Common myeloid progenitor, CD34-positive (primary cell): ENCODE measurements around the gene POU2F3.
"Not testable (repeated sequence)": the region's sequence is repeated elsewhere in the genome, so short reads cannot be mapped to it uniquely, and the experiment has no call there.

Experiments
- CTCF ChIA-PET: fragments of 350-600 bp; sonication (Branson Sonifier 250); formaldehyde crosslinking; loops from one replicate; lab custom pipeline; 2021; ENCODE audit warnings: antibody characterized with exemption; lab: Charles Lee
- POLR2A ChIA-PET: fragments of 350-600 bp; sonication (Branson Sonifier 250); formaldehyde crosslinking; loops from one replicate; lab custom pipeline; 2021; ENCODE audit warnings: antibody characterized with exemption; lab: Charles Lee
- DNase-seq, 3 donors: peaks; one replicate each; pipeline versions ENCODE4 v3.0.0 to v3.0.0-alpha.2; 2013
- H3K27ac ChIP-seq, 2 experiments: 1 replicate in 1 of 2; 2 replicates in 1 of 2; pipeline ENCODE4 v1.7.0; 2013; ENCODE audit warnings: inconsistent platforms in 2 of 2, low read length in 2 of 2, mild to moderate bottlenecking in 2 of 2, low read depth in 1 of 2, moderate library complexity in 1 of 2; ENCODE audit not compliant: severe bottlenecking in 2 of 2, insufficient read depth in 1 of 2, poor library complexity in 1 of 2
- H3K27me3 ChIP-seq, 5 experiments: replicated peaks in 2 of 5; 1 replicate in 3 of 5; 2 replicates in 2 of 5; pipeline versions ENCODE4 v1.6.1 to v1.7.0; 2013; ENCODE audit warnings: low read length in 4 of 5, mild to moderate bottlenecking in 2 of 5, moderate library complexity in 2 of 5, inconsistent platforms in 1 of 5; ENCODE audit not compliant: insufficient read depth in 5 of 5, control insufficient read depth in 4 of 5
- H3K36me3 ChIP-seq, 4 experiments: 1 replicate in 2 of 4; 2 replicates in 2 of 4; pipeline versions ENCODE4 v1.6.1 to v1.7.0; 2013; ENCODE audit warnings: low read length in 3 of 4, control low read depth in 1 of 4, mild to moderate bottlenecking in 1 of 4; ENCODE audit not compliant: control insufficient read depth in 4 of 4, insufficient read depth in 4 of 4
- H3K4me1 ChIP-seq, 4 experiments: 1 replicate in 3 of 4; 2 replicates in 1 of 4; pipeline versions ENCODE4 v1.6.1 to v1.7.1; 2013; ENCODE audit warnings: low read length in 3 of 4, mild to moderate bottlenecking in 3 of 4, control low read depth in 1 of 4, inconsistent platforms in 1 of 4, moderate library complexity in 1 of 4; ENCODE audit not compliant: control insufficient read depth in 4 of 4, insufficient read depth in 4 of 4; ENCODE audit errors: control extremely low read depth in 1 of 4
- H3K4me3 ChIP-seq, 7 experiments: 1 replicate in 4 of 7; 2 replicates in 3 of 7; pipeline versions ENCODE4 v1.5.1 to v1.7.0; 2013; ENCODE audit warnings: mild to moderate bottlenecking in 7 of 7, low read length in 6 of 7, moderate library complexity in 6 of 7, inconsistent platforms in 2 of 7, low read depth in 2 of 7, control low read depth in 1 of 7; ENCODE audit not compliant: insufficient read depth in 4 of 7, control insufficient read depth in 1 of 7; ENCODE audit errors: extremely low read depth in 1 of 7
- H3K9me3 ChIP-seq, 5 experiments: 1 replicate in 4 of 5; 2 replicates in 1 of 5; pipeline versions ENCODE4 v1.6.1 to v1.7.1; 2013; ENCODE audit warnings: low read length in 4 of 5, mild to moderate bottlenecking in 2 of 5, inconsistent platforms in 1 of 5, low read depth in 1 of 5, moderate library complexity in 1 of 5; ENCODE audit not compliant: control insufficient read depth in 4 of 5, insufficient read depth in 2 of 5; ENCODE audit errors: control extremely low read depth in 1 of 5
- WGBS: methylation state at CpG from one replicate; pipeline ENCODE4 v1.1.5; 2013; ENCODE audit not compliant: insufficient coverage; 5-methylcytosine and 5-hydroxymethylcytosine counted together

The POU2F3 gene

GRCh38 chr11:120273432-120273831, 33.5 kb downstream of the POU2F3 start:
- Histone ChIP-seq H3K4me3 (no peak overlapping the region), H3K9me3 (no peaks in the 10 kb centered on the region), H3K4me1 (no peaks in the 10 kb centered on the region), H3K27ac (no peak overlapping the region), H3K27me3 (peaks cover 0 to 9% (median 2%) of the 10 kb centered on the region in 5 experiments), H3K36me3 (no peaks in the 10 kb centered on the region)
- no peak for DNase-seq
- POLR2A ChIA-PET, result no interaction called here
- CTCF ChIA-PET, result interaction anchor here (1.8 kb wide), 1 partner anchor 26 kb away, joined by 7 read pairs; no protein-coding TSS in a partner anchor
- 95% methylated on average over 2 of the region's 2 CpGs for WGBS

GRCh38 chr11:120273956-120274355, 34.0 kb downstream of the POU2F3 start:
- H3K9me3 ChIP-seq, H3K27me3 ChIP-seq, H3K4me1 ChIP-seq, H3K36me3 ChIP-seq, H3K4me3 ChIP-seq, H3K27ac ChIP-seq, POLR2A ChIA-PET, DNase-seq: not testable (repeated sequence)
- CTCF ChIA-PET, result interaction anchor here (1.5 to 1.8 kb wide), 2 partner anchors 14 to 26 kb away, joined by 3 to 7 read pairs; no protein-coding TSS in a partner anchor
- 100% methylated on average over 1 of the region's 2 CpGs for WGBS

GRCh38 chr11:120279502-120279901, 39.6 kb downstream of the POU2F3 start:
- H3K4me1 ChIP-seq, result no peaks in the 10 kb centered on the region
- H3K4me3 ChIP-seq, result no peak overlapping the region
- ChIA-PET POLR2A (no interaction called here), CTCF (no interaction called here)
- H3K27me3 ChIP-seq, result peaks cover 0 to 8% (median 3%) of the 10 kb centered on the region in 5 experiments
- H3K27ac ChIP-seq, result no peak overlapping the region
- no peak for DNase-seq
- H3K9me3 ChIP-seq, result no peaks in the 10 kb centered on the region
- 90% methylated on average over 2 of the region's 5 CpGs for WGBS
- no peaks in the 10 kb centered on the region for H3K36me3 ChIP-seq

- ChIA-PET POLR2A (no interaction called here), CTCF (interaction anchor here (0.6 kb wide), 1 partner anchor 11 kb away, joined by 3 read pairs; no protein-coding TSS in a partner anchor)
- no peak overlapping the region for H3K4me3 ChIP-seq
- no peaks in the 10 kb centered on the region for H3K9me3 ChIP-seq
- H3K4me1 ChIP-seq, result no peaks in the 10 kb centered on the region
- WGBS, result 93% methylated on average over 4 of the region's 5 CpGs
- no peak for DNase-seq
- peaks cover 0 to 8% (median 0%) of the 10 kb centered on the region in 5 experiments for H3K27me3 ChIP-seq
- no peak overlapping the region for H3K27ac ChIP-seq
- H3K36me3 ChIP-seq, result no peaks in the 10 kb centered on the region
These were observed 40.7 kb downstream of the POU2F3 start for GRCh38 chr11:120280600-120281051.

GRCh38 chr11:120281143-120281795, 41.3 kb downstream of the POU2F3 start:
- H3K4me3 ChIP-seq, result no peak overlapping the region
- CTCF ChIA-PET, result no interaction called here
- no peaks in the 10 kb centered on the region for H3K4me1 ChIP-seq
- H3K27me3 ChIP-seq, result peaks cover 0 to 8% (median 0%) of the 10 kb centered on the region in 5 experiments
- no peaks in the 10 kb centered on the region for H3K9me3 ChIP-seq
- no peak overlapping the region for H3K27ac ChIP-seq
- no peaks in the 10 kb centered on the region for H3K36me3 ChIP-seq
- POLR2A ChIA-PET, result no interaction called here
- DNase-seq, result no peak
- 93% methylated on average over 7 of the region's 7 CpGs for WGBS

GRCh38 chr11:120283124-120283523, 43.2 kb downstream of the POU2F3 start:
- Histone ChIP-seq H3K27me3 (peaks cover 0 to 8% (median 2%) of the 10 kb centered on the region in 5 experiments), H3K27ac (no peak overlapping the region), H3K9me3 (no peaks in the 10 kb centered on the region), H3K4me3 (no peak overlapping the region), H3K36me3 (no peaks in the 10 kb centered on the region), H3K4me1 (no peaks in the 10 kb centered on the region)
- CTCF ChIA-PET, result interaction anchor here (0.9 to 1.3 kb wide), 2 partner anchors 14 to 15 kb away, joined by 3 to 5 read pairs; no protein-coding TSS in a partner anchor
- 80% methylated on average over 2 of the region's 2 CpGs for WGBS
- DNase-seq, result no peak
- POLR2A ChIA-PET, result no interaction called here

GRCh38 chr11:120284272-120284671, 44.3 kb downstream of the POU2F3 start:
- ChIA-PET POLR2A (no interaction called here), CTCF (interaction anchor here (1.0 kb wide), 1 partner anchor 19 kb away, joined by 4 read pairs; no protein-coding TSS in a partner anchor)
- Histone ChIP-seq H3K36me3 (no peaks in the 10 kb centered on the region), H3K9me3 (no peaks in the 10 kb centered on the region), H3K27ac (no peak overlapping the region), H3K4me1 (no peaks in the 10 kb centered on the region), H3K27me3 (peaks cover 2 to 16% (median 3%) of the 10 kb centered on the region in 5 experiments), H3K4me3 (no peak overlapping the region)
- 95% methylated on average over 4 of the region's 6 CpGs for whole genome bisulfite sequencing
- no peak for DNase-seq
